Muscle of back (tissue), 11 donors: ENCODE measurements around the gene DAW1. TPM values are rescaled to one million over a fixed set of nuclear protein-coding genes. Genes with fewer than 3 reads are reported as not detected.

Source experiments
- DNase-seq, 3 donors: peaks; one replicate each; pipeline versions ENCODE4 v3.0.0 to v3.0.0-alpha.2; 2013
- polyA plus RNA-seq, 10 donors: library from polyadenylated mRNA; unstranded; fragments of 120-200 nt; gene quantifications; one replicate each; pipeline ENCODE4 v1.2.1, GENCODE V29; 2013; ENCODE audit not compliant: insufficient read length in 10 of 10

The DAW1 gene
- polyA plus RNA-seq, 10 donors, result 0.05 TPM; not detected in 8

GRCh38 chr2:227860221-227860641, 11.2 kb upstream of the DAW1 start:
- DNase-seq, result no peak

GRCh38 chr2:227861011-227861410, 10.4 kb upstream of the DAW1 start:
- no peak for DNase-seq

- no peak for DNase-seq
Observed at GRCh38 chr2:227862227-227862740, 9.1 kb upstream of the DAW1 start.

DNA sequence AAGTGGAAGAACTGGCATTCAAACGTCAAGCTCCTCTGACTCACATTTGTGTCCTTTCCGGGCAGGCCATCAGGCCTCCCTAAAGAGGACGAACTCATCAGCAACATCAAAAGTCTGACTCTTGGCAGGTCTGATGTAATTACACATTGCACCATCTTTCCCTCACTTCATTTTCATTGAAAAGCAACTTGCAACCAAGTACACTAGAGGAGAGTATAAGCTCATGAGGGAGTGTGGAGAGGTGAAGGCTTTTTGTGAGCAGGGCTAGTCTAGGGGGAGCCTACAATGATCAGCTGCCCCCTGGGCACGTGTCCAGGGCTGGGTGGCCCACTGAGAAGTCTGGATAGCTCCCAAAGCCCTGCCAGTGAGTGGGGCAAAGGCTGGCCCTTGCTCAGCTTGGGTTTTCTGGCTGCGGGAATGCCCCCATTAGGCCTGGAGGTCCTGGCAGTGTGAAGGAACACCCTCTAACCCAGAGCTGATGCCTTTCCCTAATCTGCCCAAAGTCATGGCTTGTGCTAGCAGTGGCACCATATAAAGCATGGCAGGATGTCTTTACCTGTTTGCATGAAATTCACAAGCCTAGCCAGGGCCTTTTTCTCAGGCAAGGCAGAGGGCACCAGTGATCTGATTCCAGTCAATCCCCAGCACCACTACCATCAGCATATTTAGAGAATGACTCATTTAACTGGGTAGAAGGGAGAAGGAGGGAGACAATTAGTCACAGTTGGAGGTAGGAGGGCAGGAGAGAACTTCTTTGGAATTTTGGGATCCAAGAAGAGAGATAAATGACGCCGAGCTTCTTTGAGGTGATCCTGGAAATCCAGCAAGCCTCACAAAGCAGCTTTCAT, 8.5 kb upstream of the DAW1 start:
- DNase-seq, result peak in 1 of 3 donors; percentile 40

GRCh38 chr2:227864161-227864756, 7.2 kb upstream of the DAW1 start:
- DNase-seq, result peak in 2 of 3 donors; percentile 46 to 58

DNA sequence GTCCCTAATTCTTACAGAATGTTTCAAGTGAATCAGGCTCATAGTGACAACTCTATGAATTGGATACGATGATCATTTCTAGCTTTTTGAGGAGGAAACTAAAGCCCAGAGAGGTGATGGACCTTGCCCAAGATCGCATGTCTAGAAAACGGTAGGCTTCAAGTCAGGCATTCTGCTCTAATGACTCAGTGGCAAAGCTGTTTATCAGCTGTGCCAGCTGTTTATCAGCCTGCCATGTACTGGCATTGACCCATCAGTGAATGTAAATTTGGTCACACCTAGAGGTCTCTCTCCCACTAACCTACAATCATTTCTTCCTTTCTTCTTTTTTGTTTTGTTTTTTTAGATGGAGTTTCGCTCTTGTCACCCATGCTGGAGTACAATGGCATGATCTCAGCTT, 6.1 kb upstream of the DAW1 start:
- DNase-seq, result no peak

DNA sequence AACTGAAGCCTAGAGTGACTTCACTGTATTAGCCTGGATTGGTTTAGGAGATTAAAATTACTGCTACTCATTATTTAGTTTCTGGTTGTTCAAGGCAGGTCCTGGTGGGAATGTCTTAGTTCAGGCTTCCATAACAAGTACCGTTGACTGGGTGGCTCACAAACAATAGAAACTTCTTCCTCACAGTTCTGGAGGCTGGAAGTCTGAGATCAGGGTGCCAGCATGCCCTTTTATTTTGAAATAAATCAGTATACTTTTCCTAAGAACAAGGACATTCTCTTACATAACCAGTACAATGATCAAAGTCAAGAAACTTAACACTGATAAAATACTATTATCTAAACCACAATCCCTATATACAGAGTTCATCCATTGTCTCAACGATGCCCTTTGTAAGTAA, 4.0 kb upstream of the DAW1 start:
- DNase-seq, result no peak

GRCh38 chr2:227870710-227871374, 589 bp upstream of the DAW1 start:
- DNase-seq, result no peak

GRCh38 chr2:227872676-227873075, 1.2 kb downstream of the DAW1 start:
- DNase-seq, result no peak

DNA sequence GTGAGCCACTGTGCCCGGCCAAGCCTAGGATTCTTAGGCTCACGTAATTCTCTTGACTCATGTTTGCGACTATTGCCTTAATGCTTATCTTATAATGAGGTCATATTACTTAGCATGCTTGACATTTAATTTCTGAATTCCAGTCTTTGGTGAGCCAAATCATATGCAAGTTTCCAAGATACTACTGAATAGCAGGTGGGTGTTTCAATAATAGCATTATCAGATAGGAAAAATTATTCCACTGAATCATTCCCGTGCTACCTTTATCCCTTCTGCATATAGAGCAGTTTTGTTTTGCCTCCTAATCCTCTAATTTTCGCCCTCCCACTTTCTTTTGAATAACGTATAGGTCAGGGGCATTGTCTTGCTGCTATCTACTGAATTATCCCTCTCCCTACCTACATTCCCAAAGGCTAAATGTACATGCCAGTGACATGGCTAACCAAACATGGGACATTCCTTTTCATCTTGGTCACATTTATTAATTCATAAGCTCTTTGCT, 4.9 kb downstream of the DAW1 start:
- DNase-seq, result no peak

DNA sequence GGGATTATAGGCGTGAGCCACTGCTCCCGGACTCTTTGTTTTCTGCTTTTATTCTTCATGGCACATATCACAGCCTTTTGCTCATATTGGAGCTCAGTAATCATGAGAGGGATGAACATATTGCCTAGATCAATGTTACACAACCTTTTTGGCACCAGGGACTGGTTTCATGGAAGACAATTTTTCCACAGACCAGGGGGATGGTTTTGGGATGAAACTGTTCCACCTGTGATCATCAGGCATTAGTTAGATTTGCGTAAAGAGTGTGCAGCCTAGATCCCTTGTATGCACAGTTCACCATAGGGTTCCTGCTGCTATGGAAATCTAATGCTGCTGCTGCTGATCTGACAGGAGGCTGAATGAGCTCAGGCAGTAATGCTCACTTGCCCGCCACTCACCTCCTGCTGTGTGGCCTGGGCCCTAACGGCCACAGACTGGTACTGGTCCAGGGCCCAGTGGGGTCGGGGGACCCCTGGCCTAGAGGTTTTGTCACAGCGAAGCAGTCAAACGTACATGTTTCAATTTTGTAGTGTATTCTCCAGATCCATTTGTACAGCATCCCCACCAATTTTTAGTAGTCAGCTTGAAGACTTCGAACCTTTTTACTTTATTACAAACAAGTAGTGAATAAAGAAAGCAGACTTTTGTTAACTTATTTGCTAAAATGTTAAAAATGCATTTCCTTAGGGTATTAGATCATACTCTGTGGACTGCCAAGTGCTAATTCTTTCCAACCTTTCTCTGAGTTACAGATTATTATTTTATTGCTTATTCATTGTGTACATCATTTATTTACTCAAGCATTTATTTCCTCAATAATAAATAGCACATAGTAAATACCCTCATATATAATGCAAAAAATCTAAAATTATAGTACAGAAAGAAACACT, 6.2 kb downstream of the DAW1 start:
- peak in 2 of 3 donors; percentile 67 to 80 for DNase-seq

GRCh38 chr2:227880460-227880859, 9.0 kb downstream of the DAW1 start:
- DNase-seq, result no peak

GRCh38 chr2:227881866-227882517, 10.6 kb downstream of the DAW1 start:
- DNase-seq, result no peak

DNA sequence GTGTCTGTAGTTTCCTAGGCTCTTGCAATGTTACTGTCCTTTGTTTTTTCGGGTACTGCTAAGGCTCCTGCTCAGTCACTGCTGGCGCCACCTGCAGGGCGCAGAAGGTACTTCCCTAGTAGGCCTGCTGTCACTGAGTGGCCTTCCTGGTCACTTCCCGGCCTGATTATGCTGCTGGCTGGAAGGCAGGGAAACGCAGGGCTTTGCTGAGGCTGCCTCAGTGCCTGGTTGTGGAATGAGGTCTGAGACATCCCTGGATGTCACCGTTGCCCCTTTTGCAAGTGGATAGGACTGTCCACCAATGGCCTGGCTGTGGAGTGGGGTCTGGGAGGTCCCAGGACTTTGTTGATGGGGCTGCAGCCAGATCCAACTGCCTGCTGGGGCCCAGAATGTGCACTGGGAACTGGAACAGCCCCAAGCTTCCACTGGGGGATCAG, 13.1 kb downstream of the DAW1 start:
- DNase-seq, result peak in 2 of 3 donors; percentile 33 to 34

DNA sequence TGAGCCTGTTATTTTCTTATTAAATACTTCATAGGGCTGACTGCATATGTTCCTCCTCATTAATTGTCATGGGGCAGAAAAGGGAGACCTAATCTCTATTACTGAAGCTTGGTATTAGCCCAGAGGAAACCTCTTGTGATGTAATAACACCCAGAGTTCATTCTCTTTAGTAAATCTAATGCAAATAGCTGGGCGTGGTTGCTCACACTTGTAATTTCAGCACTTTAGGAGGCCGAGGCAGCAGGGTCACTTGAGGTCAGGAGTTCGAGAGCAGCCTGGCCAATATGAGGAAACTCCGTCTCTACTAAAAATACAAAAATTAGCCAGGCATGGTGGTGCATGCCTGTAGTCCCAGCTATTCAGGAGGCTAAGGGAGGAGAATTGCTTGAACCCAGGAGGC, 14.7 kb downstream of the DAW1 start:
- no peak for DNase-seq

- no peak for DNase-seq
Observed at GRCh38 chr2:227888289-227888688, 16.9 kb downstream of the DAW1 start.

DNA sequence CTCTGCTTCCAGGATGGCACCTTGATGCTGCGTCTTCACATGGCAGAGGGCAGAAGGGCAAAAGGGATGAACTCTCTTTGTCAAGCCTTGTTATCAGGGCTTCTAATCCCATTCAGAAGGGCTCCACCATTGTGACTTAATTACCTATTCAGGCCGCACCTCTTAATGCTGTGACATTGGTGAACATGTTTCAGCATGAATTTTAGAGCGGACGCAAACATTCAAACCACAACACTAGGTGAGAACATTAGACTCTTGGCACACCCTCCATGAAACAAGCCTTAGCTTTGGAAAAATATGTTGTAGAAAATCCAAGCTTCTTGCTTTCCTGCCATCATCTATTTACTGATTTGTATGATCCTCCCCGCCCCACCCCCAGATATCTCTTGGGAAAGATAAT, 17.9 kb downstream of the DAW1 start:
- DNase-seq, result no peak

DNA sequence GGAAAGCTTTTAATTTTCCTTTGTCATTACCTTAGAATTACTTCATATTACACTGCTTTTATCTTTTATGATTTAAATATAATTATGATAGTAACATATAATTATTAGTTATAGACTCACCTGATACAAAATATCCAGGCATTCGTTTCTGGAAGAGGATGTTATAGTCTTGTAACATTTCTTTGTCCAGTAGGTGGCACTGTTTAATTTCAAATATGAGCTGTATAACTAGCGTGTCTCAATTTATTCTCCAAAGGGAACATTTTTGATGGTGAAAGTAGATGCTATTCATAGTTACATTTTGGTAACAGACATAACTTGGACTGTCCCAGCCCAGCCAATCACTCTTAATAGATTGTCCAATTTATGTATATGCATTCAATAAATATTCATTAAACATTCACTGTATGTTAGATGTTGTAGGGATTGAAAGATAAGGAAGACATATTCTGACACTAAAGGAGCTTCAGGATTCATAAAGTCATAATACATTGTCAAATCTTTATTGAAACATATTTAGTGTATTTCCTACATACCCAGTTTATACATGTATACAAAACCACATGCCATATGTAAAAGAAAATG, 19.2 kb downstream of the DAW1 start:
- DNase-seq, result peak; percentile 38 to 71 (median 54)

- DNase-seq, result no peak
Observed at GRCh38 chr2:227891673-227892072, 20.2 kb downstream of the DAW1 start.

GRCh38 chr2:227903381-227903780, 31.9 kb downstream of the DAW1 start:
- DNase-seq, result no peak
